GM20431 (cell line): ENCODE data around the gene PKD2.

Source experiments
- in situ Hi-C: fragments of 300-500 bp; cut with MseI, MboI; formaldehyde crosslinking; loops from one replicate; pipeline ENCODE4 v1.15.0; 2020; ENCODE audit warnings: low sequenced_read_pairs; ENCODE audit not compliant: unreplicated experiment

The PKD2 gene

GRCh38 chr4:88021824-88022223 is 14.4 kb downstream of the PKD2 start:
- in situ Hi-C loops = no loop called here

DNA sequence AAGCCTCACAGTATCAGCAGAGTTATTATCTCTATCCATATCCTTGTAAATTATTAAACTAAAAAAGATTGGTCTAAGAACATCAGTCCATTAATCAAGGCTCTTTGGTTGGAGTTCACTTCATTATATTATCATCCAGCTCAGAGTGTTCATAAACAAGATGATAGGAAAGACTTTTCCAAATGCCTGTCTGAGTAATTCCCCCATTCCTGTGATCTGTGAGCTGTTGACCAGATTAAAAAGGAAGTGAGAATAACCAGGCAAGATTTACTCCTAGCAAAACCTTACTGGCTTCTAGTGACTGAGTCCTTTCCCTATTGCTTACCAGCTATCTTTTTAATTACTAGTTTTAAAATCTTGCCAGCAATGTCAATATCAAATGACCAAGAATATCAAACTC is 14.9 kb downstream of the PKD2 start:
- in situ Hi-C loops = no loop called here

GRCh38 chr4:88025868-88026661 is 18.6 kb downstream of the PKD2 start:
- in situ Hi-C loops = loop anchor here (25.0 kb wide), 1 partner anchor 486 kb away; the partner anchor contains the start of gene PYURF

DNA sequence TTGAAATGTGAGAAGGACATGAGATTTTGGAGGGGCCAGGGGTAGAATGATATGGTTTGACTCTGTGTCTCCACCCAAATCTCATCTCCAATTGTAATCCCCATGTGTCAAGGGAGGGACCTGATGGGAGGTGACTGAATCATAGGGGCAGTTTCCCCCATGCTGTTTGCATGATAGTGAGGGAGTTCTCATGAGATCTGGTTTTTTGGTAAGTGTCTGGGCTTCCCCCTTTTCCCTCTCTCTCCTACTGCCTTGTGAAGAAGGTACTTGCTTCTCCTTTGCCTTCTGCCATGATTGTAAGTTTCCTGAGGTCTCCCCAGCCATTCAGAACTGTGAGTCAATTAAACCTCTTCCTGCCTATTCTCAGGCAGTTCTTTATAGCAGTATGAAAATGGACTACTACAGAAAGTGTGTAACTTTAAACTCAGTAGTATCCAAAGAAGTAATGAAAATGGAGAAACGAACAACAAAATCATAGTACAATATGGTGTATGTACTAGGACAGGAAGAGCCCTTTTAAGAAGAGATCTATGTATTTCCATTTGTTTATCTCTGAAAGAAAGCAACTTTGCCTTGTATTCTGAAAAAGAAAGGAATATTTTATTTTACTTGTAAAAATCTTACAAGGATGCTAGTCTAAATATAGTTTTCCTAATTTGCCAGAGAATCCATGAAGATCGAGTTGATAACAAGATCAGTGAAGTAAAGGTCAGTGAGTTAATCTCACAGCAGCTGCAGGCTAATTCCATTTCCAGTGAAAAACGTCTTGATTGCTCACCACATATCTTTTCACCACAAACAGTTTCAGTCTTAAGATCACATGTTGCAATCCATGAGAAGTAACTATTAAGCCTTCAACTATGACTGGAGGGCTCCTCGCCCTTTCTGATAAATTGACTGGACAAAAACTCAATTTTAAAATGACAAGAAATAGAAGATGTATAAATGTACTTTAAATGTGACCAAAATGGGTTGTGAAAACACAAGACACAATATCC is 20.5 kb downstream of the PKD2 start:
- in situ Hi-C loops = loop anchor here (25.0 kb wide), 1 partner anchor 484 kb away; the partner anchor contains the start of gene PYURF

- in situ Hi-C loops = loop anchor here (25.0 kb wide), 1 partner anchor 483 kb away; the partner anchor contains the start of gene PYURF
Observed at GRCh38 chr4:88028946-88029345, 21.5 kb downstream of the PKD2 start.

DNA sequence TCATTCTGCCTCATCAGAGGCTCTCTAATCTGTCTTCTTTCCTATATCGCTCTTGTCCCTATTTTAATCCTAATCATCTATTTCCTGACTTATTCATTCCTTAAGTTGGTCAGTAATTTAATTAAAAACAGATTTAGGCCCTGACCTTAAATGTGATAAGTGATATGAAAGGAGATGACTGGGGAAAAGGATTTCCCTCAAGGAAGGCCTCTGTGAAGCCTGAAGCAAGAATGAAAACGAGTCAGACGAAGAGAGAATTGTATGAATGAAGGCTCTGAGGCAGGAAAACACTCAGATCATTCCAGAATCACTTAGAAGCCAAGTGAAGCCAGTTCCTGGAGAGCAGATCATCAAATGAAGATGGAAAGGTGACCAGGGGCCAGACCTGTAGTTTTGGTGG is 22.1 kb downstream of the PKD2 start:
- in situ Hi-C loops = loop anchor here (25.0 kb wide), 1 partner anchor 483 kb away; the partner anchor contains the start of gene PYURF

DNA sequence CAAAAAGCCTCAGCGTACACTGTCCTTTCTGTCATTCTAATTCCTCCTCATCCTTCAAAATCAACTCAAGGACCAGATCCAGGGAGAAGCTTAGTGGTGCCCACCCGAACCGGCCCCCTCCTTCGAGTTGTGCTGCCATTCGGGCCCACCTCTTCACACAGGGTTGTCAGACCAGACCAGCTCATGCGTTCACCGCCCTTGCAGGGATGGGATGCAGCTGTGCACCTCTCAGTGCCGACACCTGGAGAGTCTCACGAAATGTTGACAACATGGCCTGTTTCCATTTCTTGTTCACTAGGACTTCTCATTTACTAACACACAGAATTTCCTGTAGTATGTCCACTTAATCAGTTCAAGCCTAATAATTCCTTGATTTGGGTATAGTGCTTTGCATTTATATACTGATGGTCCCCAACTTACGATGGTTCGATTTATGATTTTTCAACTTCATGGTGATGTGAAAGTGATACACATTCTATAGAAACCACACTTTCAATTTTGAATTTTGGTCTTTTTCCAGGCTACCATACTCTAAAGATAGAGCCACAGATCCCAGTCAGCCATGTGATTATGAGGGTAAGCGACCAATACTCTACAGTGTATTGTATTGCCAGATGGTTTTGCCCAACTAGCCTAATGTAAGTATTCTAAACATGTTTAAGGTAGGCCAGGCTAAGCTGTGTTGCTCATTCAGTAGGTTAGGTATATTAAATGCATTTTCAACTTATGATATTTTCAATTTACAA is 23.3 kb downstream of the PKD2 start:
- in situ Hi-C loops = loop anchor here (10.0 to 25.0 kb wide), 2 partner anchors 184 to 482 kb away; partner anchors contain the start of gene PYURF

GRCh38 chr4:88033309-88033708 is 25.9 kb downstream of the PKD2 start:
- in situ Hi-C loops = loop anchor here (10.0 to 25.0 kb wide), 2 partner anchors 181 to 479 kb away; partner anchors contain the start of gene PYURF

DNA sequence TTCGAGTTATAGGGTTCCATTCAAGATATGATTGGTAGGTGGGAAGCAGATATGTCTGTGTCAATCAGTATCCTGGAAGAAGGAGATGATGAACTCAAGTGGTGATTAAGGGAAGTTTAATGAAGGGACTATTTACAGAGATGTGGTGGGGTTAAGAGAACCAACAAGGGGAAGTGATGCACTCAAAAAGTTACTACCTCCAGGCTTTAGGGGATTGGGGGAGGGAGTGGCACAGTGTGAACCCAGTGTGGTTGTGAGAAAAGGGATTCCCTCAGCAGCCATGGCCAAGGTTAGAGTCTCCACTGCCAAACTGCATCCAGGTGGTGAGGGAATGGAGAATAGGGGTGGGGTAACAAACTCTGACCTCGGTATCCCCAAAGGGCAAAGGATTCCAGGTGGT is 27.9 kb downstream of the PKD2 start:
- in situ Hi-C loops = loop anchor here (10.0 to 25.0 kb wide), 2 partner anchors 180 to 477 kb away; partner anchors contain the start of gene PYURF

- in situ Hi-C loops = loop anchor here (10.0 to 25.0 kb wide), 2 partner anchors 177 to 475 kb away; partner anchors contain the start of gene PYURF
Observed at GRCh38 chr4:88037447-88037846, 30.0 kb downstream of the PKD2 start.

DNA sequence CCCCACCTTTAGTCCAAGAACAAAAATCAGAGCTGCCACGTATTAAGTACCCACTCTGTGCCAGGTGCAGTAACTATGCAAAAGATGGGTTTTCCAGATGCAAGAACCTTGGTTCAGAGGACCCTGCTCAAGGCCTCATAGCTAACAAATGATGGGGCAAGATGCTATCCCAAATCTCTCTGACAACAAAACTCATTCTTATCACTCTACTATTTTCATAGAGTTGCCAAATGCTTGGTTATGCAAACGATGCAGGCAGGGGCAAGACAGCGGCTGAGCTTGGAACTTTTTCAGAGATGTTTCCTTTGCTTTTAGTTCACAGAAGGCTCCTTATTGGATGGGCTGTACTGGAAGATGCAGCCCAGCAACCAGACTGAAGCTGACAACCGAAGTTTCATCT is 30.5 kb downstream of the PKD2 start:
- in situ Hi-C loops = loop anchor here (10.0 to 25.0 kb wide), 2 partner anchors 177 to 474 kb away; partner anchors contain the start of gene PYURF

GRCh38 chr4:88040707-88041106 is 33.3 kb downstream of the PKD2 start:
- in situ Hi-C loops = loop anchor here (25.0 kb wide), 1 partner anchor 472 kb away; the partner anchor contains the start of gene PYURF

DNA sequence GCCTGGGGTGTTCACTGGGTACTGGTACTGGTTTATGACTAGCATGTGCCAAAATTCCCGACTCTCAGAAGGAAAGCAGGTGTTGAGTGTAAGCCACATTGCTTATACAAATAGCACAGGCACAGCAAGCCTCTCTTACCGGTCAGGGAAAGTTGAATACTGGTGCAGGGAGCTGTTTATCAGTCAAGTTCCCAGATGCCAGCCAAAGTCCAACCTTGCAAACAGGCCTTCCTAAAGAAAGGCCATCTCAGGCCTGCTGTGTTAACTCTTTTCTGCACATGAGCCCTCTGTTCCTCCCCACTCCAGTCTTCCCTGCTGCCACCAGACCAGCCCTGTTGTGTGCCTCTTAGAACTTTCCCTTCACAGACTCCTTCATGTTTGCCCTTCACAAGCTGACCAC is 34.2 kb downstream of the PKD2 start:
- in situ Hi-C loops = loop anchor here (25.0 kb wide), 1 partner anchor 471 kb away; the partner anchor contains the start of gene PYURF

DNA sequence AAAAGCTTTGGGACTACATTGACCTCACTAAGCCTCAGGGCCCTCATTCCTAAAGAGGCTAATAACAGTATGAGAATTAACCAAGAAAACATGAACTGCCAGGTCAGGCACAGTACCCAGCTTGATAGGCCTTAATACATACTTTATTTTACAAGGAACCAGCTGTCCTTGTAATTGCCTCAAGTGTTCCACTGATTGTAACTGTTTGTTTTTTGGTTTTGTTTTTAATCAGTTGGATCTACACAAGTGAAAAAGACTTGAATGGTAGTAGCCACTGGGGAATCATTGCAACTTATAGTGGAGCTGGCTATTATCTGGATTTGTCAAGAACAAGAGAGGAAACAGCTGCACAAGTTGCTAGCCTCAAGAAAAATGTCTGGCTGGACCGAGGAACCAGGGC is 35.6 kb downstream of the PKD2 start:
- in situ Hi-C loops = loop anchor here (25.0 kb wide), 1 partner anchor 469 kb away; the partner anchor contains the start of gene PYURF

DNA sequence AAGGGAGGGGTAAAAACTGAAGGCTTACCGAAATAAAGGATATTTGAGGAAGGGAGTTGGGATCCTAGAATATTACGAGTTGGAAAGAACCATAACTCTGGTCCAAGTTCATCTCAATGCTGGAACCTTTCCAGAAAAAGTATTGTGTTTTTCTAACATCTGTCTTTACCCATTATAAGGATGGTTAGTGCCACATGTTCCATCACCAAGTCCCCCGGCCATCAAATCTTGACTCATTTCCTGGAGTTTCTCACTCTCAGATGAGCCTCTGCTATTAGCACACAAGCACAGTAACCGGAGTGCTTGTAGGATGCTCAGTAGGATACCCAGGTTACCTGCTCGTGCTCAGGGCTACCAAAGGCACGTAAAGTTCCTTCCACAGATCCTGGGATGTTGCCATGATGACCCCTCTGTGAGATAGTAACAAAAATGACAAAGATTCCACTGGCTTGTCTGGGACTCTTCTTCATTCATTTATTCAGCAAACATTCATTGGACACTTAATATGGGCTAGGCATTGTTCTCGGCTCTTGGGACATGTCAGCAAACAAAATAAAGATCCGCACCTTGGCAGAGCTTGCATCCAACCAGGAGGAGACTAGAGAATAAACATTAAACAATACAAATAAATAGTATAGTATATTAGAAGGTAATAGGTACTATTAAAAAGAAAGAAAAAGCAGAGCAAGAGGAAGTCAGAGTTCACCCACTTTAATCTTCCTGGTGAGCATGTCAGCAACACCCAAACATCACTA is 36.3 kb downstream of the PKD2 start:
- in situ Hi-C loops = loop anchor here (25.0 kb wide), 1 partner anchor 469 kb away; the partner anchor contains the start of gene PYURF

DNA sequence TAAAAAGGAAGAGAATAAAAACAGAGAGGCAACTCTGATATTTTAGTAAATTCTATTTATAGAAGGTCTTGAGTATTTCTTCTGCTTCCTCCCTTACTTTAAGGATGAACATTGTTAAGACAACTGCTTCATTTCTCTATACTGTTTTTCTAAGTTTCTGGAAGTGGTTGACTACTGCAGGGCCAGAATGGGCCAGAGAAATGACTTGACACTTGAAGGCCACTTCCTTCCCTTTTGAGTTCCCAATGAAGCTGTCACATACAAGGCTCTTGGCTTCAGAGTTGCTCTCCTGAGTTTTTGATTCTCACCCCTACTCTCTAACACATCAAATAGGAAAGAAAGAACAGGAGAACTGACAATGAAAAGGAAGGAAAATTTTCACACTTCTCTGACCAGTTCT is 37.6 kb downstream of the PKD2 start:
- in situ Hi-C loops = loop anchor here (25.0 kb wide), 1 partner anchor 467 kb away; the partner anchor contains the start of gene PYURF

DNA sequence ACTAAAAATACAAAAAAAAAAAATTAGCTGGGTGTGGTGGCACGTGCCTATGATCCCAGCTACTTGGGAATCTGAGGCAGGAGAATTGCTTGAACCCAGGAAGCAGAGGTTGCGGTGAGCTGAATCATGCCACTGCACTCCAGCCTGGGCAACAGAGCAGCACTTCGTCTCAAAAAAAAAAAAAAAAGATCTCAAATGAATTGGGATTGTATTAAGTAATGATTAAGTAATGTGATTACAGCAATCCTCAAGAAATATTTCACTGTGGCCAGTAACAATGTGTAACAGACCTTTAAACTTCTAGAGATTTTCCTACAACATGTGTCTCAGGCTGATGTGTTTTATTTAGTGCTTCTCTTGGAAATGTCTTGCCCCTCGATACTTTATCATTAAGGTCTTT is 46.8 kb downstream of the PKD2 start:
- in situ Hi-C loops = no loop called here

- in situ Hi-C loops = no loop called here
Observed at GRCh38 chr4:88054901-88055300, 47.5 kb downstream of the PKD2 start.
